Activated T-cell treated with anti-CD3 and anti-CD28 coated beads, Interleukin-2, amount 50 U/mL, for 4 hours (primary cell): Measurements from ENCODE around the gene SUZ12. TPM values are rescaled to one million over a fixed set of nuclear protein-coding genes. Genes with fewer than 3 reads are reported as not detected.
A peak's percentile ranks its signal among the peaks of the same experiment; 100 is the strongest.
"Not testable (repeated sequence)": the region's sequence is repeated elsewhere in the genome, so short reads cannot be mapped to it uniquely, and the experiment has no call there.

ENCODE experiments used
- ATAC-seq, 2 donors: fragments of 200-7000 bp; cut with Tn5 transposase; one replicate each; pipeline ENCODE4 v1.10.0; 2021
- DNase-seq: peaks from one replicate; pipeline ENCODE4 v3.0.0-alpha.2; 2020
- H3K27me3 Mint-ChIP-seq: one replicate; pipeline ENCODE4 v1.8.0; 2021; ENCODE audit warnings: low read depth, mixed read lengths
- H3K36me3 Mint-ChIP-seq: one replicate; pipeline ENCODE4 v1.8.0; 2022; ENCODE audit warnings: mixed read lengths; ENCODE audit not compliant: insufficient read depth
- H3K4me1 Mint-ChIP-seq: one replicate; pipeline ENCODE4 v1.8.0; 2021; ENCODE audit warnings: low read depth, mixed read lengths
- H3K4me3 Mint-ChIP-seq: one replicate; pipeline ENCODE4 v1.8.0; 2021; ENCODE audit warnings: mild to moderate bottlenecking, moderate library complexity, mixed read lengths
- H3K9me3 Mint-ChIP-seq: one replicate; pipeline ENCODE4 v1.8.0; 2021; ENCODE audit warnings: mixed read lengths
- total RNA-seq, 3 donors: library from RNA; stranded (reverse); gene quantifications; one replicate each; pipeline ENCODE4 v1.2.1, GENCODE V29; 2021

The SUZ12 gene
- total RNA-seq, 3 donors from 2014 or later: 57.3 to 65.5 (median 58.4) TPM

GRCh38 chr17:31919802-31920525, 16.8 kb upstream of the SUZ12 start:
- Mint-ChIP-seq H3K27me3 (peaks cover 29% of the 10 kb centered on the region), H3K4me3 (no peak overlapping the region), H3K36me3 (no peaks in the 10 kb centered on the region), H3K9me3 (no peaks in the 10 kb centered on the region), H3K4me1 (peaks cover 11% of the 10 kb centered on the region)
- ATAC-seq: peak; percentile 89 to 94
- DNase-seq: no peak

- Mint-ChIP-seq H3K9me3 (no peaks in the 10 kb centered on the region), H3K4me1 (no peaks in the 10 kb centered on the region), H3K27me3 (peaks cover 2% of the 10 kb centered on the region), H3K4me3 (no peak overlapping the region), H3K36me3 (no peaks in the 10 kb centered on the region)
- ATAC-seq (peak; percentile 67 to 84), DNase-seq (no peak)
Observed at GRCh38 chr17:31926100-31926729, 10.6 kb upstream of the SUZ12 start.

- no peaks in the 10 kb centered on the region for H3K27me3 Mint-ChIP-seq
- no peak for ATAC-seq
- H3K36me3 Mint-ChIP-seq: no peaks in the 10 kb centered on the region
- H3K4me3 Mint-ChIP-seq: no peak overlapping the region
- peaks cover 2% of the 10 kb centered on the region for H3K4me1 Mint-ChIP-seq
- DNase-seq: no peak
- no peaks in the 10 kb centered on the region for H3K9me3 Mint-ChIP-seq
Observed at GRCh38 chr17:31931756-31932155, 5.1 kb upstream of the SUZ12 start.

GRCh38 chr17:31935512-31935911, 1.3 kb upstream of the SUZ12 start:
- DNase-seq (no peak), ATAC-seq (no peak)
- H3K4me1 Mint-ChIP-seq: peaks cover 10% of the 10 kb centered on the region
- H3K9me3 Mint-ChIP-seq: no peaks in the 10 kb centered on the region
- no peaks in the 10 kb centered on the region for H3K36me3 Mint-ChIP-seq
- H3K27me3 Mint-ChIP-seq: no peaks in the 10 kb centered on the region
- no peak overlapping the region for H3K4me3 Mint-ChIP-seq

GRCh38 chr17:31937926-31938641, 1.3 kb downstream of the SUZ12 start:
- not testable (repeated sequence) for DNase-seq, H3K27me3 Mint-ChIP-seq, H3K9me3 Mint-ChIP-seq, ATAC-seq, H3K36me3 Mint-ChIP-seq
- Mint-ChIP-seq H3K4me3 (peak overlapping the region; percentile 85), H3K4me1 (peaks cover 12% of the 10 kb centered on the region)

- H3K4me3 Mint-ChIP-seq, H3K27me3 Mint-ChIP-seq, H3K9me3 Mint-ChIP-seq, ATAC-seq, DNase-seq: not testable (repeated sequence)
- peaks cover 20% of the 10 kb centered on the region for H3K4me1 Mint-ChIP-seq
- peaks cover 18% of the 10 kb centered on the region for H3K36me3 Mint-ChIP-seq
Observed at GRCh38 chr17:31941916-31942315, 5.1 kb downstream of the SUZ12 start.

- H3K4me1 Mint-ChIP-seq: peaks cover 20% of the 10 kb centered on the region
- H3K9me3 Mint-ChIP-seq, DNase-seq, H3K4me3 Mint-ChIP-seq, ATAC-seq, H3K27me3 Mint-ChIP-seq: not testable (repeated sequence)
- peaks cover 20% of the 10 kb centered on the region for H3K36me3 Mint-ChIP-seq
Observed at GRCh38 chr17:31942396-31942795, 5.6 kb downstream of the SUZ12 start.

GRCh38 chr17:31951953-31952352, 15.1 kb downstream of the SUZ12 start:
- H3K27me3 Mint-ChIP-seq, H3K4me3 Mint-ChIP-seq, DNase-seq, ATAC-seq, H3K9me3 Mint-ChIP-seq, H3K4me1 Mint-ChIP-seq: not testable (repeated sequence)
- H3K36me3 Mint-ChIP-seq: peaks cover 15% of the 10 kb centered on the region

- H3K36me3 Mint-ChIP-seq, H3K27me3 Mint-ChIP-seq, DNase-seq, H3K4me1 Mint-ChIP-seq, ATAC-seq, H3K4me3 Mint-ChIP-seq, H3K9me3 Mint-ChIP-seq: not testable (repeated sequence)
Observed at GRCh38 chr17:31964131-31964530, 27.3 kb downstream of the SUZ12 start.

- Mint-ChIP-seq H3K27me3 (no peaks in the 10 kb centered on the region), H3K4me3 (no peak overlapping the region)
- DNase-seq: no peak
Observed at GRCh38 chr17:31967648-31968047, 30.8 kb downstream of the SUZ12 start.

GRCh38 chr17:31970416-31970815, 33.6 kb downstream of the SUZ12 start:
- not testable (repeated sequence) for H3K9me3 Mint-ChIP-seq, ATAC-seq, H3K36me3 Mint-ChIP-seq, H3K4me1 Mint-ChIP-seq, H3K27me3 Mint-ChIP-seq, DNase-seq, H3K4me3 Mint-ChIP-seq

More at GRCh38 chr17:31967648-31968047, 30.8 kb downstream of the SUZ12 start:
- ATAC-seq: no peak
- H3K4me1 Mint-ChIP-seq: peaks cover under 1% of the 10 kb centered on the region
- H3K9me3 Mint-ChIP-seq: no peaks in the 10 kb centered on the region
- peaks cover 4% of the 10 kb centered on the region for H3K36me3 Mint-ChIP-seq

GRCh38 chr17:31974269-31975071, 37.7 kb downstream of the SUZ12 start:
- H3K4me3 Mint-ChIP-seq, H3K4me1 Mint-ChIP-seq, H3K9me3 Mint-ChIP-seq, ATAC-seq, H3K27me3 Mint-ChIP-seq, DNase-seq: not testable (repeated sequence)
- peaks cover 14% of the 10 kb centered on the region for H3K36me3 Mint-ChIP-seq

- not testable (repeated sequence) for H3K27me3 Mint-ChIP-seq, H3K9me3 Mint-ChIP-seq, H3K4me3 Mint-ChIP-seq, H3K4me1 Mint-ChIP-seq, ATAC-seq, DNase-seq
- H3K36me3 Mint-ChIP-seq: peaks cover 14% of the 10 kb centered on the region
Observed at GRCh38 chr17:31975391-31975790, 38.6 kb downstream of the SUZ12 start.

- H3K4me1 Mint-ChIP-seq, ATAC-seq: not testable (repeated sequence)
Observed at GRCh38 chr17:31991821-31992220, 55.0 kb downstream of the SUZ12 start.

More at GRCh38 chr17:31991821-31992220, 55.0 kb downstream of the SUZ12 start:
- peaks cover 13% of the 10 kb centered on the region for H3K36me3 Mint-ChIP-seq
- not testable (repeated sequence) for H3K27me3 Mint-ChIP-seq, DNase-seq, H3K9me3 Mint-ChIP-seq, H3K4me3 Mint-ChIP-seq
